Neuronal stem cell (in vitro differentiated cells): ENCODE measurements around the gene MFAP4.

Source experiments
- DNase-seq: peaks from one replicate; pipeline ENCODE4 v3.0.0-alpha.2; 2013; ENCODE audit warnings: low spot score
- H2AFZ ChIP-seq: one replicate; pipeline ENCODE4 v1.6.1; 2013; ENCODE audit warnings: mild to moderate bottlenecking, low read length, inconsistent platforms
- H2AK5ac ChIP-seq: 2 replicates; pipeline ENCODE4 v1.6.1; 2013; ENCODE audit warnings: low read depth, mild to moderate bottlenecking, inconsistent platforms, low read length, moderate library complexity, mixed read lengths
- H2BK120ac ChIP-seq: 2 replicates; pipeline ENCODE4 v1.6.1; 2013; ENCODE audit warnings: low read depth, mild to moderate bottlenecking, inconsistent platforms, low read length, moderate library complexity, mixed read lengths
- H2BK12ac ChIP-seq: one replicate; pipeline ENCODE4 v1.6.1; 2013; ENCODE audit warnings: low read length, inconsistent platforms
- H2BK15ac ChIP-seq: 2 replicates; pipeline ENCODE4 v1.6.1; 2013; ENCODE audit warnings: mild to moderate bottlenecking, low read length, inconsistent platforms, mixed read lengths
- H2BK5ac ChIP-seq: one replicate; pipeline ENCODE4 v1.6.1; 2013; ENCODE audit warnings: inconsistent platforms, mild to moderate bottlenecking, low read length, moderate library complexity
- H3K14ac ChIP-seq: one replicate; pipeline ENCODE4 v1.6.1; 2013; ENCODE audit warnings: low read length, inconsistent platforms
- H3K18ac ChIP-seq: 2 replicates; pipeline ENCODE4 v1.6.1; 2013; ENCODE audit warnings: low read length, inconsistent platforms
- H3K23ac ChIP-seq: 2 replicates; pipeline ENCODE4 v1.6.1; 2013; ENCODE audit warnings: low read depth, mild to moderate bottlenecking, mixed read lengths, low read length, inconsistent platforms; ENCODE audit not compliant: poor library complexity
- H3K27ac ChIP-seq: replicated peaks from 3 replicates; pipeline ENCODE4 v1.5.1; 2013; ENCODE audit warnings: low read length, inconsistent platforms
- H3K27me3 ChIP-seq, 3 experiments: 2 replicates each; pipeline ENCODE4 v1.6.1; 2013; ENCODE audit warnings: low read length in 3 of 3, mild to moderate bottlenecking in 2 of 3, inconsistent platforms in 1 of 3, low read depth in 1 of 3, mixed read lengths in 1 of 3, moderate library complexity in 1 of 3; ENCODE audit not compliant: control insufficient read depth in 3 of 3, insufficient read depth in 3 of 3
- H3K36me3 ChIP-seq, 2 donors: replicated peaks in 1 of 2; 2 replicates each; pipeline ENCODE4 v1.6.1; 2013; ENCODE audit warnings: low read length in 2 of 2; ENCODE audit not compliant: control insufficient read depth in 2 of 2, insufficient read depth in 2 of 2
- H3K4ac ChIP-seq: 2 replicates; pipeline ENCODE4 v1.6.1; 2013; ENCODE audit warnings: inconsistent platforms, mild to moderate bottlenecking, low read length, moderate library complexity
- H3K4me1 ChIP-seq, 2 donors: 1 replicate in 1 of 2; 2 replicates in 1 of 2; pipeline ENCODE4 v1.6.1; 2013; ENCODE audit warnings: low read length in 2 of 2, low read depth in 1 of 2; ENCODE audit not compliant: control insufficient read depth in 2 of 2, insufficient read depth in 1 of 2
- H3K4me2 ChIP-seq: one replicate; pipeline ENCODE4 v1.6.1; 2013; ENCODE audit warnings: mild to moderate bottlenecking, low read length, inconsistent platforms; ENCODE audit not compliant: insufficient read depth, poor library complexity, severe bottlenecking
- H3K4me3 ChIP-seq, 2 donors: 2 replicates each; pipeline ENCODE4 v1.5.1; 2013; ENCODE audit warnings: low read length in 2 of 2, mild to moderate bottlenecking in 2 of 2, inconsistent platforms in 1 of 2, moderate library complexity in 1 of 2
- H3K79me1 ChIP-seq: one replicate; pipeline ENCODE4 v1.6.1; 2013; ENCODE audit warnings: low read depth, mild to moderate bottlenecking, inconsistent platforms, low read length, moderate library complexity
- H3K9ac ChIP-seq: one replicate; pipeline ENCODE4 v1.6.1; 2013; ENCODE audit warnings: mild to moderate bottlenecking, low read depth, low read length, inconsistent platforms; ENCODE audit not compliant: poor library complexity
- H3K9me3 ChIP-seq, 2 donors: replicated peaks in 1 of 2; 2 replicates each; pipeline versions ENCODE3 to v1.6.1; 2013; ENCODE audit warnings: low read length in 2 of 2, mild to moderate bottlenecking in 2 of 2, inconsistent platforms in 1 of 2, low read depth in 1 of 2, mixed read lengths in 1 of 2, moderate library complexity in 1 of 2; ENCODE audit not compliant: control insufficient read depth in 2 of 2, insufficient read depth in 1 of 2
- H4K8ac ChIP-seq: one replicate; pipeline ENCODE4 v1.6.1; 2013; ENCODE audit warnings: low read depth, mild to moderate bottlenecking, inconsistent platforms, low read length, moderate library complexity
- H4K91ac ChIP-seq: one replicate; pipeline ENCODE4 v1.6.1; 2013; ENCODE audit warnings: low read length, low read depth, mild to moderate bottlenecking, inconsistent platforms; ENCODE audit not compliant: poor library complexity
- WGBS, 2 donors: extraction: QIAGEN DNeasy Blood & Tissue Kit; methylation state at CpG; one replicate each; pipeline ENCODE4 v1.1.7; 2013; ENCODE audit warnings: missing lambda C conversion rate in 2 of 2, mixed read lengths in 1 of 2; ENCODE audit not compliant: insufficient read length in 2 of 2, insufficient replicate concordance in 1 of 2; ENCODE audit errors: extremely low coverage in 2 of 2; 5-methylcytosine and 5-hydroxymethylcytosine counted together

Gene MFAP4

GRCh38 chr17:19381361-19381740 is 5.6 kb downstream of the MFAP4 start:
- Histone ChIP-seq H2AFZ (no peak overlapping the region), H3K9ac (no peak overlapping the region), H3K4me1 (peaks cover 7 to 13% of the 10 kb centered on the region in 2 donors), H3K18ac (no peak overlapping the region), H3K79me1 (peaks cover 11% of the 10 kb centered on the region), H3K27ac (no peak overlapping the region), H2BK12ac (no peak overlapping the region), H4K8ac (peak overlapping the region; percentile 24), H3K9me3 (no peaks in the 10 kb centered on the region), H3K4ac (no peak overlapping the region), H3K23ac (no peak overlapping the region), H2AK5ac (no peak overlapping the region), H3K4me3 (peak overlapping the region in 1 of 2 donors; percentile 2), H3K27me3 (no peaks in the 10 kb centered on the region), H3K4me2 (no peak overlapping the region), H2BK15ac (no peak overlapping the region), H2BK120ac (no peak overlapping the region), H2BK5ac (no peak overlapping the region), H4K91ac (no peak overlapping the region), H3K14ac (no peak overlapping the region), H3K36me3 (peaks cover 50 to 68% of the 10 kb centered on the region in 2 donors)
- no peak for DNase-seq
- no CpG with 5 or more reads among the region's 7 CpGs for WGBS, 2 donors

GRCh38 chr17:19380481-19381301 is 6.3 kb downstream of the MFAP4 start:
- H3K9ac ChIP-seq = no peak overlapping the region
- H3K27ac ChIP-seq = no peak overlapping the region
- peaks cover 7 to 9% of the 10 kb centered on the region in 2 donors for H3K4me1 ChIP-seq
- peak overlapping the region in 1 of 2 donors; percentile 2 for H3K4me3 ChIP-seq
- no peak overlapping the region for H2AFZ ChIP-seq
- H3K23ac ChIP-seq = peak overlapping the region; percentile 56
- no peaks in the 10 kb centered on the region for H3K9me3 ChIP-seq
- no peak overlapping the region for H2AK5ac ChIP-seq
- no peak overlapping the region for H3K4ac ChIP-seq
- H3K79me1 ChIP-seq = peaks cover 11% of the 10 kb centered on the region
- H2BK120ac ChIP-seq = no peak overlapping the region
- H3K27me3 ChIP-seq = no peaks in the 10 kb centered on the region
- no peak overlapping the region for H2BK15ac ChIP-seq
- no peak overlapping the region for H2BK5ac ChIP-seq
- H3K36me3 ChIP-seq = peaks cover 48 to 68% of the 10 kb centered on the region in 2 donors
- H3K18ac ChIP-seq = no peak overlapping the region
- WGBS, 2 donors = no CpG with 5 or more reads among the region's 29 CpGs
- no peak overlapping the region for H4K91ac ChIP-seq
- peak overlapping the region; percentile 24 for H4K8ac ChIP-seq
- H3K14ac ChIP-seq = no peak overlapping the region
- H3K4me2 ChIP-seq = no peak overlapping the region
- no peak for DNase-seq
- H2BK12ac ChIP-seq = no peak overlapping the region

GRCh38 chr17:19379361-19380065 is 7.5 kb downstream of the MFAP4 start:
- no CpG with 5 or more reads among the region's 13 CpGs for WGBS, 2 donors

More at GRCh38 chr17:19379361-19380065, 7.5 kb downstream of the MFAP4 start:
- H2BK12ac ChIP-seq = no peak overlapping the region
- no peak overlapping the region for H3K14ac ChIP-seq
- no peak overlapping the region for H2AK5ac ChIP-seq
- H4K91ac ChIP-seq = no peak overlapping the region
- H3K4me3 ChIP-seq = peak overlapping the region; percentile 93 to 97
- peak overlapping the region; percentile 23 for H3K23ac ChIP-seq
- H3K4ac ChIP-seq = no peak overlapping the region
- peaks cover 7 to 9% of the 10 kb centered on the region in 2 donors for H3K4me1 ChIP-seq
- H4K8ac ChIP-seq = no peak overlapping the region
- DNase-seq = no peak
- peak overlapping the region; percentile 85 for H3K4me2 ChIP-seq
- H2BK15ac ChIP-seq = no peak overlapping the region
- no peak overlapping the region for H2BK120ac ChIP-seq
- no peak overlapping the region for H2AFZ ChIP-seq
- no peak overlapping the region for H2BK5ac ChIP-seq
- H3K9ac ChIP-seq = no peak overlapping the region
- H3K79me1 ChIP-seq = peaks cover 11% of the 10 kb centered on the region
- peaks cover 40 to 60% of the 10 kb centered on the region in 2 donors for H3K36me3 ChIP-seq
- no peak overlapping the region for H3K18ac ChIP-seq
- no peaks in the 10 kb centered on the region for H3K27me3 ChIP-seq
- H3K27ac ChIP-seq = no peak overlapping the region
- no peaks in the 10 kb centered on the region for H3K9me3 ChIP-seq
